HepG2 (cell line): ENCODE measurements around the gene CTDP1. TPM values are rescaled to one million over a fixed set of nuclear protein-coding genes. Genes with fewer than 3 reads are reported as not detected.
A peak's percentile ranks its signal among the peaks of the same experiment; 100 is the strongest.

Experiments
- AGO1 ChIP-seq: fragments of 200-400 bp; formaldehyde crosslinking; IDR thresholded peaks from 2 replicates; pipeline ENCODE4 v1.6.1; 2017; ENCODE audit warnings: mild to moderate bottlenecking, low read depth, low read length, moderate library complexity; ENCODE audit not compliant: poor library complexity, severe bottlenecking
- CEBPB ChIP-seq: IDR thresholded peaks from 2 replicates; pipeline ENCODE4 v1.6.1; 2011; ENCODE audit warnings: low read depth, low read length, improper control_type of control experiment, borderline replicate concordance
- FOXA1 ChIP-seq, 2 experiments: fragments of 450-650 bp in 1 of 2; sonication (generic) in 1 of 2; formaldehyde crosslinking in 1 of 2; IDR thresholded peaks; 2 replicates each; pipeline versions ENCODE4 v1.4.0 to v1.6.1; 2016 to 2020; ENCODE audit warnings: missing genetic modification reagents in 1 of 2
- FOXA3 ChIP-seq: IDR thresholded peaks from 2 replicates; pipeline ENCODE4 v1.6.1; 2016; ENCODE audit warnings: missing genetic modification reagents, missing compliant biosample characterization
- FOXP1 ChIP-seq, 2 experiments: fragments of 450-650 bp in 1 of 2; IDR thresholded peaks; 2 replicates each; pipeline ENCODE4 v1.6.1; 2017 to 2018; ENCODE audit warnings: antibody characterized with exemption in 1 of 2
- HNRNPLL ChIP-seq: fragments of 200-400 bp; formaldehyde crosslinking; IDR thresholded peaks from 2 replicates; pipeline ENCODE4 v1.6.1; 2017; ENCODE audit warnings: mild to moderate bottlenecking, low read depth, low read length; ENCODE audit not compliant: poor library complexity, severe bottlenecking
- KAT8 ChIP-seq: IDR thresholded peaks from 2 replicates; pipeline ENCODE4 v1.6.1; 2016; ENCODE audit warnings: missing genetic modification reagents, missing compliant biosample characterization
- MED1 ChIP-seq: sonication (generic); formaldehyde crosslinking; IDR thresholded peaks from 2 replicates; pipeline ENCODE4 v1.4.0; 2020; ENCODE audit warnings: missing genetic modification reagents
- MED8 ChIP-seq: sonication (generic); formaldehyde crosslinking; IDR thresholded peaks from 2 replicates; pipeline ENCODE4 v1.8.1; 2023; ENCODE audit warnings: mild to moderate bottlenecking, missing genetic modification reagents; ENCODE audit not compliant: insufficient replicate concordance
- RFXAP ChIP-seq: sonication (generic); formaldehyde crosslinking; IDR thresholded peaks from 2 replicates; pipeline ENCODE4 v1.4.0; 2020; ENCODE audit warnings: missing genetic modification reagents, borderline replicate concordance
- SMAD9 ChIP-seq: sonication (generic); formaldehyde crosslinking; IDR thresholded peaks from 2 replicates; pipeline ENCODE4 v1.5.1; 2020; ENCODE audit warnings: mild to moderate bottlenecking, missing genetic modification reagents
- SMYD3 ChIP-seq: sonication (generic); formaldehyde crosslinking; IDR thresholded peaks from 2 replicates; pipeline ENCODE4 v1.8.1; 2023; ENCODE audit warnings: mild to moderate bottlenecking, missing genetic modification reagents
- SSRP1 ChIP-seq: IDR thresholded peaks from 2 replicates; pipeline ENCODE4 v1.6.1; 2016; ENCODE audit warnings: control low read depth
- YEATS2 ChIP-seq: sonication (generic); formaldehyde crosslinking; IDR thresholded peaks from 2 replicates; pipeline ENCODE4 v1.4.0; 2020; ENCODE audit warnings: missing genetic modification reagents, borderline replicate concordance
- ZNF121 ChIP-seq: sonication (generic); formaldehyde crosslinking; IDR thresholded peaks from 2 replicates; pipeline ENCODE4 v1.5.0; 2020; ENCODE audit warnings: mild to moderate bottlenecking, missing genetic modification reagents
- ZNF543 ChIP-seq: sonication (generic); formaldehyde crosslinking; IDR thresholded peaks from 2 replicates; pipeline ENCODE4 v1.4.0; 2020; ENCODE audit warnings: mild to moderate bottlenecking, missing genetic modification reagents
- ZNF607 ChIP-seq: sonication (generic); formaldehyde crosslinking; IDR thresholded peaks from 2 replicates; pipeline ENCODE4 v1.5.1; 2020; ENCODE audit warnings: missing genetic modification reagents, mild to moderate bottlenecking, borderline replicate concordance
- ZNF781 ChIP-seq: sonication (generic); formaldehyde crosslinking; IDR thresholded peaks from 2 replicates; pipeline ENCODE4 v1.5.1; 2020; ENCODE audit warnings: borderline replicate concordance, mild to moderate bottlenecking, missing genetic modification reagents; ENCODE audit errors: not compliant biosample characterization
- polyA plus RNA-seq, 8 experiments: library from polyadenylated mRNA; depleted of rRNA in 3 of 8; stranded (reverse) in 7 of 8; unstranded in 1 of 8; fragments of >200 nt; fragmentation: Illumina TruSeq in 4 of 8; extraction: Trizol in 4 of 8; gene quantifications; 2 replicates each; pipeline versions ENCODE4 v1.2.1 to v1.2.3, GENCODE V29; 2011 to 2016; ENCODE audit warnings: low read depth in 4 of 8, missing spikeins in 1 of 8, mixed read lengths in 1 of 8; ENCODE audit not compliant: insufficient read depth in 1 of 8
- total RNA-seq, 5 experiments: library from RNA; depleted of rRNA; stranded (reverse); fragments of >200 nt; fragmentation: Illumina TruSeq; extraction: Trizol; gene quantifications; 2 replicates each; pipeline ENCODE4 v1.2.3, GENCODE V29; 2016; ENCODE audit warnings: low read depth in 1 of 5
- TF ChIP-seq, protein P1 (sequence below): sonication (generic); formaldehyde crosslinking; IDR thresholded peaks from 2 replicates; pipeline ENCODE4 v1.4.0; 2020; ENCODE audit warnings: missing genetic modification reagents; ENCODE audit errors: not compliant biosample characterization
- TF ChIP-seq, protein P2 (sequence below): sonication (generic); formaldehyde crosslinking; IDR thresholded peaks from 2 replicates; pipeline ENCODE4 v1.4.0; 2020; ENCODE audit warnings: missing genetic modification reagents
- TF ChIP-seq, protein P3 (sequence below): IDR thresholded peaks from 2 replicates; pipeline ENCODE4 v1.6.1; 2016; ENCODE audit warnings: missing compliant biosample characterization, missing genetic modification reagents, borderline replicate concordance
- TF ChIP-seq, protein P4 (sequence below), 2 experiments: sonication (generic) in 1 of 2; formaldehyde crosslinking in 1 of 2; IDR thresholded peaks; 2 replicates each; pipeline versions ENCODE4 v1.5.1 to v1.6.1; 2011 to 2020; ENCODE audit warnings: borderline replicate concordance in 1 of 2, low read depth in 1 of 2, low read length in 1 of 2, mild to moderate bottlenecking in 1 of 2, missing genetic modification reagents in 1 of 2, moderate library complexity in 1 of 2
- TF ChIP-seq, protein P5 (sequence below): IDR thresholded peaks from 2 replicates; pipeline ENCODE4 v1.6.1; 2018; ENCODE audit warnings: missing genetic modification reagents

The CTDP1 gene
- total and polyA plus RNA-seq, 2 of the 13 experiments (the other 11 are each of a cell fraction or from before 2014, with no cell fraction given) = 6.9 to 11.0 TPM

DNA sequence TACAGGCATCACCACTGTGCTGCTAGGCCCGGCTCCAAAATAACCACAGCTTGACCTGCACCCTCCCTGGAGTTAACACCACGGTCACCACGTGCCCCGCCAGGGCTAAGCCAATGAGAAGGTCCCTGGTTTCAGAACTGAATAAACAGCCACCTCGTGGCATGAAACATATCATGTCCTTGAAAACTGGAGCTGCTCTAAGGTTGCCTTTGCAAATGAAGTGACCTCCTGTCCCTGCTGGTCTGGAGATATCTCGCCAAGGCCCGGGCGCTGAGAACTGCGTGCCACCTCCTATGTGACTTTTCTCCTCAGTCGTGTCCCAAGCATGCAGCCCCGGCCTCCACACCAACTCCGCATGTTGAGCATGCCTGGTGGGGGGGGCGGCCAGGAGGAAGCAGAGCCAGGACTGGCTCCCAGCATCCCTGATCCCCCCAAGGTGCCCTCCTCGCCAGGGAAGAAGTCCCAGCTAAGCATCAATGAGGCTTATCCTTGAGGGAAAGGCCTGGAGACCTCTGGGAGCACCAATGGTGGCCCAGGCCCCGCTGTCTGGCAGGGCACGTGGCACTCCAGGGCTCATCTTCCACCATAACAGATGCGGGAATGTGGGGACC, 101.8 kb downstream of the CTDP1 start (continued):
- no peak for TF ChIP-seq ZNF781
- TF ChIP-seq ZNF543 (CRISPR knock-in tag) = no peak
- TF ChIP-seq YEATS2 (CRISPR knock-in tag) = peak; percentile 23; the same call in 1 of the 2 replicates
- no peak for TF ChIP-seq AGO1
- no peak for TF ChIP-seq HNRNPLL
- TF ChIP-seq FOXA1 (IDR thresholded peaks at IDR 0.05) = no peak
- TF ChIP-seq FOXA1 (CRISPR knock-in tag; IDR thresholded peaks at IDR 0.05) = peak; percentile 10; the same call in 1 of the 2 replicates
- TF ChIP-seq FOXA3 (CRISPR knock-in tag) = peak; percentile 41; the same call in 1 of the 2 replicates
- TF ChIP-seq SMAD9 = no peak
- no peak for TF ChIP-seq CEBPB
- no peak for TF ChIP-seq RFXAP (CRISPR knock-in tag)
- 0 out of 2 replicates have a peak, but pooled peaks have one; percentile 30 for TF ChIP-seq KAT8 (CRISPR knock-in tag)
- TF ChIP-seq, protein P1, sequence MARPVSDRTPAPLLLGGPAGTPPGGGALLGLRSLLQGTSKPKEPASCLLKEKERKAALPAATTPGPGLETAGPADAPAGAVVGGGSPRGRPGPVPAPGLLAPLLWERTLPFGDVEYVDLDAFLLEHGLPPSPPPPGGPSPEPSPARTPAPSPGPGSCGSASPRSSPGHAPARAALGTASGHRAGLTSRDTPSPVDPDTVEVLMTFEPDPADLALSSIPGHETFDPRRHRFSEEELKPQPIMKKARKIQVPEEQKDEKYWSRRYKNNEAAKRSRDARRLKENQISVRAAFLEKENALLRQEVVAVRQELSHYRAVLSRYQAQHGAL = no peak
- TF ChIP-seq, protein P2, sequence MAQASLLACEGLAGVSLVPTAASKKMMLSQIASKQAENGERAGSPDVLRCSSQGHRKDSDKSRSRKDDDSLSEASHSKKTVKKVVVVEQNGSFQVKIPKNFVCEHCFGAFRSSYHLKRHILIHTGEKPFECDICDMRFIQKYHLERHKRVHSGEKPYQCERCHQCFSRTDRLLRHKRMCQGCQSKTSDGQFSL (CRISPR knock-in tag) = peak; percentile 51; the same call in 1 of the 2 replicates
- no peak for TF ChIP-seq SMYD3
- TF ChIP-seq, protein P3, sequence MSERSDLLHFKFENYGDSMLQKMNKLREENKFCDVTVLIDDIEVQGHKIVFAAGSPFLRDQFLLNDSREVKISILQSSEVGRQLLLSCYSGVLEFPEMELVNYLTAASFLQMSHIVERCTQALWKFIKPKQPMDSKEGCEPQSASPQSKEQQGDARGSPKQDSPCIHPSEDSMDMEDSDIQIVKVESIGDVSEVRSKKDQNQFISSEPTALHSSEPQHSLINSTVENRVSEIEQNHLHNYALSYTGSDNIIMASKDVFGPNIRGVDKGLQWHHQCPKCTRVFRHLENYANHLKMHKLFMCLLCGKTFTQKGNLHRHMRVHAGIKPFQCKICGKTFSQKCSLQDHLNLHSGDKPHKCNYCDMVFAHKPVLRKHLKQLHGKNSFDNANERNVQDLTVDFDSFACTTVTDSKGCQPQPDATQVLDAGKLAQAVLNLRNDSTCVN (CRISPR knock-in tag) = 0 out of 2 replicates have a peak, but pooled peaks have one; percentile 50
- TF ChIP-seq, protein P4, sequence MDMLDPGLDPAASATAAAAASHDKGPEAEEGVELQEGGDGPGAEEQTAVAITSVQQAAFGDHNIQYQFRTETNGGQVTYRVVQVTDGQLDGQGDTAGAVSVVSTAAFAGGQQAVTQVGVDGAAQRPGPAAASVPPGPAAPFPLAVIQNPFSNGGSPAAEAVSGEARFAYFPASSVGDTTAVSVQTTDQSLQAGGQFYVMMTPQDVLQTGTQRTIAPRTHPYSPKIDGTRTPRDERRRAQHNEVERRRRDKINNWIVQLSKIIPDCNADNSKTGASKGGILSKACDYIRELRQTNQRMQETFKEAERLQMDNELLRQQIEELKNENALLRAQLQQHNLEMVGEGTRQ (IDR thresholded peaks at IDR 0.05; ENCODE audit: low read depth, low read length) = peak; percentile 33; the same call in 1 of the 2 replicates
- TF ChIP-seq, protein P4 (CRISPR knock-in tag; IDR thresholded peaks at IDR 0.05; ENCODE audit: borderline replicate concordance) = peak; percentile 44; the same call in 1 of the 2 replicates
- no peak for TF ChIP-seq ZNF607 (CRISPR knock-in tag)
- TF ChIP-seq ZNF121 = no peak
- TF ChIP-seq MED1 (CRISPR knock-in tag) = peak; percentile 46; the same call in 1 of the 2 replicates
- TF ChIP-seq FOXP1 (IDR thresholded peaks at IDR 0.05) = no peak
- 0 out of 2 replicates have a peak, but pooled peaks have one; percentile 15 for TF ChIP-seq FOXP1 (CRISPR knock-in tag; IDR thresholded peaks at IDR 0.05)
- no peak for TF ChIP-seq MED8
- TF ChIP-seq, protein P5, sequence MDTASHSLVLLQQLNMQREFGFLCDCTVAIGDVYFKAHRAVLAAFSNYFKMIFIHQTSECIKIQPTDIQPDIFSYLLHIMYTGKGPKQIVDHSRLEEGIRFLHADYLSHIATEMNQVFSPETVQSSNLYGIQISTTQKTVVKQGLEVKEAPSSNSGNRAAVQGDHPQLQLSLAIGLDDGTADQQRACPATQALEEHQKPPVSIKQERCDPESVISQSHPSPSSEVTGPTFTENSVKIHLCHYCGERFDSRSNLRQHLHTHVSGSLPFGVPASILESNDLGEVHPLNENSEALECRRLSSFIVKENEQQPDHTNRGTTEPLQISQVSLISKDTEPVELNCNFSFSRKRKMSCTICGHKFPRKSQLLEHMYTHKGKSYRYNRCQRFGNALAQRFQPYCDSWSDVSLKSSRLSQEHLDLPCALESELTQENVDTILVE (CRISPR knock-in tag) = 0 out of 2 replicates have a peak, but pooled peaks have one; percentile 31
- TF ChIP-seq SSRP1 (CRISPR knock-in tag) = no peak
